Left ventricle myocardium inferior (tissue), 1 donor: Measurements from ENCODE around the gene RNPS1. TPM values are rescaled to one million over a fixed set of nuclear protein-coding genes. Genes with fewer than 3 reads are reported as not detected.

Source experiments
- DNase-seq: peaks from one replicate; pipeline ENCODE4 v3.0.0-alpha.2; 2020
- H3K27ac ChIP-seq: fragments of 200-600 bp; replicated peaks from 2 replicates; pipeline ENCODE4 v1.8.0; 2021
- H3K27me3 ChIP-seq: fragments of 200-600 bp; 2 replicates; pipeline ENCODE4 v1.8.0; 2021; ENCODE audit warnings: low read depth
- H3K36me3 ChIP-seq: fragments of 200-600 bp; 2 replicates; pipeline ENCODE4 v1.8.0; 2021
- H3K4me1 ChIP-seq: fragments of 200-600 bp; 2 replicates; pipeline ENCODE4 v1.8.0; 2021
- H3K4me3 ChIP-seq: fragments of 200-600 bp; 2 replicates; pipeline ENCODE4 v1.8.0; 2021; ENCODE audit warnings: mild to moderate bottlenecking, moderate library complexity
- H3K9me3 ChIP-seq: fragments of 200-600 bp; replicated peaks from 2 replicates; pipeline ENCODE4 v1.8.0; 2021
- intact Hi-C: fragments of 100-400 bp; cut with micrococcal nuclease; formaldehyde crosslinking; loops from one replicate; pipeline ENCODE4 v1.11.0; 2022
- total RNA-seq: library from RNA; stranded (reverse); fragmentation: NEBNext Ultra II Directional; extraction: Animal tissue kit (Norgen Biotek cat#: 25700); gene quantifications from one replicate; pipeline ENCODE4 v1.2.1, GENCODE V29; 2021
- TF ChIP-seq, protein P1 (sequence below): fragments of 200-600 bp; IDR thresholded peaks from 2 replicates; pipeline ENCODE4 v1.8.0; 2021; ENCODE audit warnings: antibody characterized with exemption, mild to moderate bottlenecking, borderline replicate concordance
- donor health status: DM: no; HTN: yes; CAD: no; lungs with severe emphysema.

Gene RNPS1
- total RNA-seq, 1 donor from 2014 or later = 106 TPM

DNA sequence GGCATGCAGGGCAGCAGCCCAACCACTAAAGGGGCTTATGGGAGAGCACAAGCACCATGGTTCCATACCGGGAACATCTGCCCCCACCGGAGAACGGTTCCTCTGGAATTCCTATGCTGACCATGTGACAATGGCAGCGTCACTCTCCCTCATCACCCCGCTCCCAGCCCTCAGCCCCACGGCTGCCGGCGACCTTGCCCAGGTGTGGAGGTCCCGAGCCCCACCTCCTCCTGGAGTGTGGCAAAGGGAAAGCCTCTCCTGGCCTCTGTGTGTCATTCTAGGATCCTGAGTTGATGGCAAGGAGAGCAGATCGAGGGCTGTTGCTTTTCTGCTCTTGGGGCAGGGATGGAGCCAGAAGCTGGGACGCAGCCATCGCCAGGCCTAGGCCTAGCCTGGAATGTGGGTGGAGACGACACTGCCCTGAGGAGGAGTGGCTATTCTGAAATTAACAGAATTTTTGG lies 17.8 kb upstream of the RNPS1 start:
- no peak for DNase-seq
- Histone ChIP-seq H3K4me1 (no peaks in the 10 kb centered on the region), H3K36me3 (peaks cover 60% of the 10 kb centered on the region), H3K27me3 (no peaks in the 10 kb centered on the region), H3K4me3 (no peak overlapping the region), H3K9me3 (no peaks in the 10 kb centered on the region), H3K27ac (no peak overlapping the region)
- TF ChIP-seq, protein P1, sequence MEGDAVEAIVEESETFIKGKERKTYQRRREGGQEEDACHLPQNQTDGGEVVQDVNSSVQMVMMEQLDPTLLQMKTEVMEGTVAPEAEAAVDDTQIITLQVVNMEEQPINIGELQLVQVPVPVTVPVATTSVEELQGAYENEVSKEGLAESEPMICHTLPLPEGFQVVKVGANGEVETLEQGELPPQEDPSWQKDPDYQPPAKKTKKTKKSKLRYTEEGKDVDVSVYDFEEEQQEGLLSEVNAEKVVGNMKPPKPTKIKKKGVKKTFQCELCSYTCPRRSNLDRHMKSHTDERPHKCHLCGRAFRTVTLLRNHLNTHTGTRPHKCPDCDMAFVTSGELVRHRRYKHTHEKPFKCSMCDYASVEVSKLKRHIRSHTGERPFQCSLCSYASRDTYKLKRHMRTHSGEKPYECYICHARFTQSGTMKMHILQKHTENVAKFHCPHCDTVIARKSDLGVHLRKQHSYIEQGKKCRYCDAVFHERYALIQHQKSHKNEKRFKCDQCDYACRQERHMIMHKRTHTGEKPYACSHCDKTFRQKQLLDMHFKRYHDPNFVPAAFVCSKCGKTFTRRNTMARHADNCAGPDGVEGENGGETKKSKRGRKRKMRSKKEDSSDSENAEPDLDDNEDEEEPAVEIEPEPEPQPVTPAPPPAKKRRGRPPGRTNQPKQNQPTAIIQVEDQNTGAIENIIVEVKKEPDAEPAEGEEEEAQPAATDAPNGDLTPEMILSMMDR = no peak
- intact Hi-C loops = no loop called here

DNA sequence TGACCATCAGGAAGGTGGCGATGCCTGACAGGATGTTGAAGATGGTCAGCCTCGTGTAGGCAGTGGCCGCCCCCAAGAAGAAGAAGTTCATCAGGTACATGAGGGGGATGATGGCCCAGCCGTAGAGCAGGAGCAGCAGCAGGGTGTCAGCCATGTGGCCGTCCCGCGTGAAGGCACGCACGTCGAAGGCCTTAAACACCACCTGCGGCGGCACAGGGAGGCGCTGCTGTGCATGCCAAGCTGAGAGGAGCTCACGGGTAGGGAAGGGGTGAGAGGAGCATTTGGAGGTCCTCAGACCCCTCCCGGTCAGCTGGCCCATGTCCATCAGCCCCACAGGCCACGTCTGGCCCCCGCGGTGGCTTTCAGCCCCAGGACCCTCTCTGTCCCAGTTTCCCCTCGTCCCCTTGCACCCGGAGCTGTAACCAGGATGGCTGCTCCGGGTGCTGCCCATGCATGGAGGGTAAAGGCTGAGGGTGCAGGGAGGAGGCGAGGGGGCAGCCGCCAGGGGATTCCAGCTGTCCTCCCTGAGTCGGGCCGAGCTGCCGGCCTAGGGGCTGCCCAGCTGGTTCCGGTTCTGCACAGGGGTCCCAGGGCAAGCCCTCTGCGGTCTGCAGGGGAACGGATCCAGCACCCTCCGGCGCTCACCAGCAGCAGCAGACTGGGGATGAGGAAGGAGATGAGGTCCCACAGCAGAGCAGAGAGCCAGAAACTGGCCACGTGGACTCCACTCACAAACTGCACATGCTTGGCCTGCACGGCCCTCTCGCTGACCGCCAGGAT lies 17.1 kb upstream of the RNPS1 start:
- Histone ChIP-seq H3K4me1 (no peaks in the 10 kb centered on the region), H3K27me3 (no peaks in the 10 kb centered on the region), H3K9me3 (no peaks in the 10 kb centered on the region), H3K4me3 (no peak overlapping the region), H3K36me3 (peaks cover 59% of the 10 kb centered on the region), H3K27ac (no peak overlapping the region)
- intact Hi-C loops = no loop called here
- TF ChIP-seq, protein P1 = no peak
- DNase-seq = no peak

DNA sequence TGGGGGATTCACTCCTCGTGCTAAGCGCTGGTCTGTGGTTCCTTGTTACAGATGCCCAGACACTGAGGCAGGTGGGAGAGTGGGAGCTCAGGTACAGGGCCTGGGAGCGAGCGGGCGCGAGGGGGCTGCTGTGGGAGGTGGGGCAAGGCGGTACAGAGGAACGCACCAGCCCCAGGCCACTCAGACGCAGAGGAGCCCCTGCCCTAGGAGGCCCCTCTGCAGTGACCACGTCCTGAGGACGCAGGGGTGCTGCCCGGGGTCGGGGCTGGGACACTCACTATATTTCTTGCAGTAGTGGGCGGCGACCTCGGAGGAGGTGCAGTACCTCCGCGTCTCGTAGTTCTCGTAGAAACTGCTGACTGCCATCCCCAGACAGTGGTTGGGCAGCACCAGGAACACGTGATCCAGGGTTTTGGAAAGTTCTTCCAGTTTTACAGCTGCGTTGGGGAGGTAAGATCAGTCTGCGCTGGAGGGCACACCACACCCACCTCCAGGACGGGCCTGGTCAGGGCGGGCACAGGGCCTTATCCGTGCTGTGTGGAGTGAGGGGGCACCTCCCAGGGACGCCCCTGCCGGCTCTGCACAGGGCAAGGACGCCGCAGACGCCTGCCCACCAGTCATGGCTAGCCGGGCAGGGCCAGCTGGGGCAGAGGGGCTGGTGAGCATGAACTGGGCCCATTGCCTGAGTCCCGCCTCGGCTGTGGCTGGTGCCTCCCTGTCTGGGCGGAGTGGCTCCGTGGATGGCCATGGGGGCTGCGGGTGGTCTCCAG lies 16.3 kb upstream of the RNPS1 start:
- no peaks in the 10 kb centered on the region for H3K4me1 ChIP-seq
- TF ChIP-seq, protein P1 = no peak
- no peaks in the 10 kb centered on the region for H3K9me3 ChIP-seq
- no peak overlapping the region for H3K4me3 ChIP-seq
- H3K27ac ChIP-seq = no peak overlapping the region
- no peak for DNase-seq
- peaks cover 60% of the 10 kb centered on the region for H3K36me3 ChIP-seq
- intact Hi-C loops = no loop called here
- no peaks in the 10 kb centered on the region for H3K27me3 ChIP-seq

DNA sequence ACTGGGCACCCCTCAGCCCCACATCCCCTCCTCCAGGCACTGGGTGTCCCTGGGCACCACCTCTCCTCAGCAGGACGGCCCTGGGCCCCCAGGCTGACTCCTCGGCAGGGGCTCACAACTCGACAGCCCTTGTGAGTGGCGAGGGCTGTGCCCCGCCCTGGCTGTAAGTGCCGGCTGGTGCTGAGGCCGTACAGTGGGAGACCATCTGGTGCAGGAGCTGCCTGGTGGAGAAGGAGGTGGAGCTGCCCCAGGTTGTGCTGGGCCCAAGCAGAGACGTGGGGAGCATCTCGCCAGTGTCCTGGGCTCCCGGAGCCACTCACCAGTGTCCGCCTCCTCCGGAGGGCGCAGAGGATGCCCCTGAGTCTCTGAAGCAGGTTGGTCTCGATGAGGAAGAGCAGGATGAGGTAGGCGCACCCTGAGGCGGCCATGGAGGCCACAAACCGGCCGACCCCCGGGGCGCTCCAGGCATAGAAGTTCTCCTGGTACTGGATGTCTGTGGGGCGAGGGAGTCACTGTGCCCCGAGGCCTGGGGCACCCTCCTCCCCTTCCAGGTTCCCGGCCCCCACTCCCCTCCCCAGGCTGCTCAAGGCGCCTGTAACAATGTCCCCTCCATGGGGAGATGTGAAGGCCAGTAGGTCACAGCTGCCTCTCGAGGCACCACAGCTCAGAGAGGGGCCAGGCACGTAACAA lies 15.1 kb upstream of the RNPS1 start:
- Histone ChIP-seq H3K27me3 (no peaks in the 10 kb centered on the region), H3K9me3 (no peaks in the 10 kb centered on the region), H3K4me3 (no peak overlapping the region), H3K36me3 (peaks cover 54% of the 10 kb centered on the region), H3K27ac (no peak overlapping the region), H3K4me1 (no peaks in the 10 kb centered on the region)
- DNase-seq = no peak
- intact Hi-C loops = no loop called here
- TF ChIP-seq, protein P1 = no peak

DNA sequence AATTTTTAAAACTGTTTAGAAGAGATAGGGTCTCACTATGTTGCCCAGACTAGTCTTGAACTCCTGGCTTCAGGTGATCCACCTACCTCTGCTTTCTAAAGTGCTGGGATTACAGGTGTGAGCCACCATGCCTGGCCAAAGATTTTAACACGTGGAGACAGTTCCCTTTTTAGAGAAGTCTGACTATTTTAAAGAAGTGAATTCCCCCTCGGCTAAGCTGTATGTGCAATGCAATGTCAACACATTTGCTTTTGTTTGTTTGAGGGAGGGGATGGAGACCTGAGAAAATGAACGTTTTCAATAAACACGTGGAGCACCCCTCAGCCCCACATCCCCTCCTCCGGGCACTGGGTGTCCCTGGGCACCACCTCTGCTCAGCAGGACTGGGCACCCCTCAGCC lies 14.3 kb upstream of the RNPS1 start:
- intact Hi-C loops = no loop called here
- Histone ChIP-seq H3K27me3 (no peaks in the 10 kb centered on the region), H3K4me1 (no peaks in the 10 kb centered on the region), H3K27ac (no peak overlapping the region), H3K9me3 (no peaks in the 10 kb centered on the region), H3K36me3 (peaks cover 53% of the 10 kb centered on the region), H3K4me3 (no peak overlapping the region)
- TF ChIP-seq, protein P1 = no peak
- no peak for DNase-seq
